Tibial nerve (tissue), 4 donors: Measurements from ENCODE around the gene ROBO1.

Source experiments
- EP300 ChIP-seq, 2 donors: sonication (generic); formaldehyde crosslinking; IDR thresholded peaks; one replicate each; pipeline ENCODE4 v1.6.1; 2017; ENCODE audit warnings: antibody characterized with exemption in 2 of 2, mild to moderate bottlenecking in 1 of 2
- TF ChIP-seq, protein P1 (sequence below), 5 experiments: fragments of 200-600 bp in 3 of 5; fragments of 450-650 bp in 2 of 5; sonication (generic) in 3 of 5; IDR thresholded peaks; one replicate each; pipeline ENCODE4 v1.5.1; 2016 to 2019; ENCODE audit warnings: antibody characterized with exemption in 5 of 5, mild to moderate bottlenecking in 3 of 5, moderate library complexity in 2 of 5

DNA sequence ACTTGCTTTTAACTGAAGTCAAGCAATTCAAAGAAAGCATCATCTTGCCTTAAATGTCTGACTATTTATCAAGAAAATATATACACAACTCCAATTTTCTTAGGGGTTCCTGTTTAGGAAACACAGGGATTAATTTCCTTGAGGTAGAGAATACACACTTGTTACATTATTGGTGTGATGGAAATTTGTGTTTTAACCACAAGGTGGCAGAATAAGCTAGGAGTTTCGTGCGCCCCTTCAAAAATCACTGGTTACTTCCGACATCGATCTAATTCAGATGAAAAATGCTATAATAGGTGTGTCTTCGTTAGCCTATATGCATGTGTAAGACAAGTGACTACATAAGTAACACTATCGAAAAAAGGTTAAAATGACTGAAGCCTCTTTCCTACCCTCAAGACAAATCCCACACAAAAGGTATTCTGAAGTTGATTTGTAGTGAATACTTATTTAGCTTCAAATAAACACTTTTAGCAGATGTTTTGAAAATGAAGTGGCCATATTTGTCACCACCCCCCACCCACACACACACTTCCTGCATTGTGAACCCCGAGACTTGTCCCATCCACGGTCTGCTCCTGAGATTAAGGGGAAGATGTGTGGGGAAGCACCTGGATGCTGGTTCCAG lies 246.5 kb downstream of the ROBO1 start:
- TF ChIP-seq, protein P1, sequence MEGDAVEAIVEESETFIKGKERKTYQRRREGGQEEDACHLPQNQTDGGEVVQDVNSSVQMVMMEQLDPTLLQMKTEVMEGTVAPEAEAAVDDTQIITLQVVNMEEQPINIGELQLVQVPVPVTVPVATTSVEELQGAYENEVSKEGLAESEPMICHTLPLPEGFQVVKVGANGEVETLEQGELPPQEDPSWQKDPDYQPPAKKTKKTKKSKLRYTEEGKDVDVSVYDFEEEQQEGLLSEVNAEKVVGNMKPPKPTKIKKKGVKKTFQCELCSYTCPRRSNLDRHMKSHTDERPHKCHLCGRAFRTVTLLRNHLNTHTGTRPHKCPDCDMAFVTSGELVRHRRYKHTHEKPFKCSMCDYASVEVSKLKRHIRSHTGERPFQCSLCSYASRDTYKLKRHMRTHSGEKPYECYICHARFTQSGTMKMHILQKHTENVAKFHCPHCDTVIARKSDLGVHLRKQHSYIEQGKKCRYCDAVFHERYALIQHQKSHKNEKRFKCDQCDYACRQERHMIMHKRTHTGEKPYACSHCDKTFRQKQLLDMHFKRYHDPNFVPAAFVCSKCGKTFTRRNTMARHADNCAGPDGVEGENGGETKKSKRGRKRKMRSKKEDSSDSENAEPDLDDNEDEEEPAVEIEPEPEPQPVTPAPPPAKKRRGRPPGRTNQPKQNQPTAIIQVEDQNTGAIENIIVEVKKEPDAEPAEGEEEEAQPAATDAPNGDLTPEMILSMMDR (IDR thresholded peaks at IDR 0.05) = peak; percentile 35 to 59 (median 43)
- no peak for TF ChIP-seq EP300 (IDR thresholded peaks at IDR 0.05)
